Transverse colon (tissue), 4 donors: ENCODE results near the gene KCTD16. TPM values are rescaled to one million over a fixed set of nuclear protein-coding genes. Genes with fewer than 3 reads are reported as not detected.

Source experiments
- DNase-seq: peaks from one replicate; pipeline ENCODE4 v3.0.0-alpha.2; 2019
- H3K27ac ChIP-seq, 4 donors: fragments of 200-600 bp; sonication (generic); 2 replicates each; pipeline ENCODE4 v1.5.1; 2016 to 2018; ENCODE audit warnings: inconsistent platforms in 4 of 4
- H3K27me3 ChIP-seq: fragments of 200-600 bp; sonication (generic); 2 replicates; pipeline ENCODE4 v1.5.1; 2017; ENCODE audit warnings: inconsistent platforms
- H3K36me3 ChIP-seq, 4 donors: fragments of 200-600 bp; sonication (generic); 2 replicates each; pipeline ENCODE4 v1.5.1; 2017 to 2019; ENCODE audit warnings: inconsistent platforms in 4 of 4
- H3K4me1 ChIP-seq, 4 donors: fragments of 200-600 bp; sonication (generic); 2 replicates each; pipeline ENCODE4 v1.5.1; 2017 to 2020; ENCODE audit warnings: inconsistent platforms in 4 of 4
- H3K4me3 ChIP-seq, 4 donors: fragments of 200-600 bp; sonication (generic); 1 replicate in 1 of 4; 2 replicates in 3 of 4; pipeline versions ENCODE4 v1.5.1 to v1.6.1; 2017 to 2019; ENCODE audit warnings: inconsistent platforms in 4 of 4
- H3K9me3 ChIP-seq, 2 donors: fragments of 200-600 bp; sonication (generic); 2 replicates each; pipeline ENCODE4 v1.5.1; 2017 to 2019; ENCODE audit warnings: inconsistent platforms in 2 of 2
- CTCF ChIP-seq, 5 experiments: fragments of 200-600 bp in 3 of 5; fragments of 450-650 bp in 2 of 5; sonication (generic) in 3 of 5; IDR thresholded peaks; 1 replicate in 2 of 5; 2 replicates in 3 of 5; pipeline ENCODE4 v1.5.1; 2016 to 2017; ENCODE audit warnings: antibody characterized with exemption in 5 of 5, inconsistent platforms in 3 of 5, mild to moderate bottlenecking in 2 of 5, moderate library complexity in 1 of 5
- EP300 ChIP-seq: sonication (generic); formaldehyde crosslinking; IDR thresholded peaks from one replicate; pipeline ENCODE4 v1.6.1; 2017; ENCODE audit warnings: antibody characterized with exemption, low read depth
- POLR2A ChIP-seq: fragments of 450-650 bp; IDR thresholded peaks from one replicate; pipeline ENCODE4 v1.6.1; 2016; ENCODE audit warnings: antibody characterized with exemption, mild to moderate bottlenecking, moderate library complexity
- POLR2AphosphoS5 ChIP-seq, 3 donors: sonication (generic); formaldehyde crosslinking; IDR thresholded peaks; one replicate each; pipeline ENCODE4 v1.6.1; 2016; ENCODE audit warnings: antibody characterized with exemption in 3 of 3
- WGBS, 2 donors: methylation state at CpG; one replicate each; pipeline ENCODE4 v1.1.5; 2018; ENCODE audit warnings: low coverage in 1 of 2; 5-methylcytosine and 5-hydroxymethylcytosine counted together
- in situ Hi-C, 4 donors: fragments of 200-750 bp; cut with MboI; loops; one replicate each; pipeline versions ENCODE4 v1.15.0 to v1.15.1; 2017; ENCODE audit warnings: low sequenced_read_pairs in 3 of 4, low pct_ligation_motif_present in 1 of 4, low pct_unique_long_range_greater_than_20kb in 1 of 4
- intact Hi-C: fragments of 100-400 bp; cut with DNase I; formaldehyde crosslinking; loops from one replicate; pipeline ENCODE4 v1.15.1; 2023; ENCODE audit warnings: low total_unique reads
- total RNA-seq, 4 donors: library from RNA; depleted of rRNA; stranded (reverse); fragments of >200 nt; gene quantifications; one replicate each; pipeline ENCODE4 v1.1.0, GENCODE V29; 2016

KCTD16 gene
- total RNA-seq, 4 donors from 2014 or later = under 0.01 to 0.14 TPM; not detected in 2

- H3K9me3 ChIP-seq = no peaks in the 10 kb centered on the region
- H3K36me3 ChIP-seq = no peaks in the 10 kb centered on the region
- WGBS, 2 donors = 85 to 89% methylated on average over 1 of the region's 1 CpG
- TF ChIP-seq POLR2AphosphoS5 (IDR thresholded peaks at IDR 0.05) = no peak
- no peak for TF ChIP-seq POLR2A
- no peak for TF ChIP-seq CTCF (IDR thresholded peaks at IDR 0.05)
- no peak for TF ChIP-seq EP300
- H3K4me1 ChIP-seq = no peaks in the 10 kb centered on the region
- DNase-seq = no peak
- H3K27ac ChIP-seq = no peak overlapping the region
- H3K27me3 ChIP-seq = no peaks in the 10 kb centered on the region
- in situ Hi-C loops (no loop called here), intact Hi-C loops (no loop called here)
- H3K4me3 ChIP-seq = no peak overlapping the region
Measured at GRCh38 chr5:144429905-144430304, 259.2 kb downstream of the KCTD16 start.

- H3K4me3 ChIP-seq = no peak overlapping the region
- intact Hi-C loops = no loop called here
- H3K27ac ChIP-seq = no peak overlapping the region
- H3K9me3 ChIP-seq = no peaks in the 10 kb centered on the region
- no peak for DNase-seq
- H3K36me3 ChIP-seq = no peaks in the 10 kb centered on the region
- 74 to 82% methylated on average over 4 of the region's 4 CpGs for WGBS, 2 donors
- TF ChIP-seq CTCF (IDR thresholded peaks at IDR 0.05) (no peak), POLR2AphosphoS5 (IDR thresholded peaks at IDR 0.05) (no peak), EP300 (no peak), POLR2A (no peak)
- in situ Hi-C loops = no loop called here
- no peaks in the 10 kb centered on the region for H3K27me3 ChIP-seq
- H3K4me1 ChIP-seq = no peaks in the 10 kb centered on the region
Measured at GRCh38 chr5:144433140-144433822, 262.6 kb downstream of the KCTD16 start.

- TF ChIP-seq POLR2AphosphoS5 (IDR thresholded peaks at IDR 0.05) = no peak
- no peak for TF ChIP-seq CTCF (IDR thresholded peaks at IDR 0.05)
- TF ChIP-seq POLR2A = no peak
- TF ChIP-seq EP300 = no peak
- Histone ChIP-seq H3K9me3 (no peaks in the 10 kb centered on the region), H3K27ac (no peak overlapping the region), H3K4me3 (no peak overlapping the region), H3K4me1 (no peaks in the 10 kb centered on the region), H3K36me3 (no peaks in the 10 kb centered on the region), H3K27me3 (no peaks in the 10 kb centered on the region)
- no peak for DNase-seq
- in situ Hi-C loops = no loop called here
- WGBS, 2 donors = 36 to 37% methylated on average over 3 of the region's 3 CpGs
- intact Hi-C loops = no loop called here
Measured at GRCh38 chr5:144433893-144434292, 263.2 kb downstream of the KCTD16 start.

GRCh38 chr5:144436007-144436406, 265.3 kb downstream of the KCTD16 start:
- in situ Hi-C loops = no loop called here
- no peaks in the 10 kb centered on the region for H3K9me3 ChIP-seq
- H3K27me3 ChIP-seq = no peaks in the 10 kb centered on the region
- 94% methylated on average over 1 of the region's 1 CpG; no CpG with 5 or more reads in 1 of the 2 donors for WGBS, 2 donors
- no peak overlapping the region for H3K4me3 ChIP-seq
- TF ChIP-seq EP300 = no peak
- no peak for TF ChIP-seq POLR2AphosphoS5 (IDR thresholded peaks at IDR 0.05)
- no peak for TF ChIP-seq CTCF (IDR thresholded peaks at IDR 0.05)
- DNase-seq = no peak
- no peaks in the 10 kb centered on the region for H3K36me3 ChIP-seq
- no peaks in the 10 kb centered on the region for H3K4me1 ChIP-seq
- no peak overlapping the region for H3K27ac ChIP-seq
- intact Hi-C loops = no loop called here
